BE2C (cell line): ENCODE data around the gene ECI2.

Source experiments
- DNase-seq: peaks from one replicate; pipeline ENCODE4 v3.0.0-alpha.2; 2020
- H3K27me3 ChIP-seq: fragments of 250-450 bp; sonication (Bioruptor Pico); 2 replicates; pipeline ENCODE4 v1.5.1; 2020; ENCODE audit warnings: mild to moderate bottlenecking
- H3K36me3 ChIP-seq: fragments of 250-450 bp; sonication (Bioruptor Pico); 2 replicates; pipeline ENCODE4 v1.5.1; 2020; ENCODE audit warnings: mild to moderate bottlenecking
- H3K4me1 ChIP-seq: fragments of 250-450 bp; sonication (Bioruptor Pico); 2 replicates; pipeline ENCODE4 v1.5.1; 2020
- H3K4me3 ChIP-seq: 2 replicates; pipeline ENCODE4 v1.5.1; 2011; ENCODE audit warnings: low read depth, low read length
- H3K9me3 ChIP-seq: fragments of 250-450 bp; sonication (Bioruptor Pico); 2 replicates; pipeline ENCODE4 v1.5.1; 2020
- TF ChIP-seq, protein P1 (sequence below): IDR thresholded peaks from 2 replicates; pipeline ENCODE4 v1.5.1; 2012; ENCODE audit warnings: mild to moderate bottlenecking, low read depth, low read length

Gene ECI2

DNA sequence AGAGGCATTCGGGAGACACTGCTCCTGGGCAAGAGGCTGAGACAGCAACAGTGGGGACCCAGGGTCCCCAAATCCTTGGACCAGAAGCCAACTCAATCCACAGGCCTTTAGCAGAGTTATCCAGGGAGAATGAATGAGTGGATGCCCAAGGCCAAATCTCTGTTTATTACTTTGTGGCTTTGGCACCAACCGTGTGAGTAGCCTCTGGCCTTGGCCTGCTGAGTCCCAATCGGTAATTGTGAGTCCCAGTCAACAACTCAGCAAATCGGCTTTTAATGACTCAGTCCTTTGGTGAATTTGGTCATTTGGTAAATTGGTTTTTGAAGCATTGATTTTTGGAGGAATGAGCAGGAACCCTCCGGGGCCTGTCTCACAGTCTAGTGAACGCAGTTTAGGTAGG, 29.1 kb upstream of the ECI2 start:
- no peak for DNase-seq
- H3K4me3 ChIP-seq = no peak overlapping the region

DNA sequence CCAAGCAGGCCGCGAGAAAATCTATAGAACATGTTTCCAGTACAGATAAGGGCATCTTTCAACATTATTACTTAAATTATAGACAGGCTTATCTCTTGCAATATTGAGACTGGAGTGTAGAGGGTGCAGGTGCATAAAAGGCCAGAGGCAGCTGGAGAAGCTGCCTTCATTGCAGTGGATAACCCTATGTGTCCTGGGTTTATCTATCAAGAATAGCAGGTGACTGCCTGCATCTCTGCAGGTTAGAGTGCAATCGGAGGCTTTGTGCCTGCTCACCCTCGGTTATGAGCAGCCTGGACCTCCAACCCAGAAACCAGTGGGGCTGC, 28.7 kb upstream of the ECI2 start:
- H3K4me1 ChIP-seq = no peaks in the 10 kb centered on the region
- no peak for DNase-seq
- H3K4me3 ChIP-seq = no peak overlapping the region
- no peaks in the 10 kb centered on the region for H3K9me3 ChIP-seq
- H3K27me3 ChIP-seq = peaks cover 4% of the 10 kb centered on the region
- no peaks in the 10 kb centered on the region for H3K36me3 ChIP-seq
- TF ChIP-seq, protein P1, sequence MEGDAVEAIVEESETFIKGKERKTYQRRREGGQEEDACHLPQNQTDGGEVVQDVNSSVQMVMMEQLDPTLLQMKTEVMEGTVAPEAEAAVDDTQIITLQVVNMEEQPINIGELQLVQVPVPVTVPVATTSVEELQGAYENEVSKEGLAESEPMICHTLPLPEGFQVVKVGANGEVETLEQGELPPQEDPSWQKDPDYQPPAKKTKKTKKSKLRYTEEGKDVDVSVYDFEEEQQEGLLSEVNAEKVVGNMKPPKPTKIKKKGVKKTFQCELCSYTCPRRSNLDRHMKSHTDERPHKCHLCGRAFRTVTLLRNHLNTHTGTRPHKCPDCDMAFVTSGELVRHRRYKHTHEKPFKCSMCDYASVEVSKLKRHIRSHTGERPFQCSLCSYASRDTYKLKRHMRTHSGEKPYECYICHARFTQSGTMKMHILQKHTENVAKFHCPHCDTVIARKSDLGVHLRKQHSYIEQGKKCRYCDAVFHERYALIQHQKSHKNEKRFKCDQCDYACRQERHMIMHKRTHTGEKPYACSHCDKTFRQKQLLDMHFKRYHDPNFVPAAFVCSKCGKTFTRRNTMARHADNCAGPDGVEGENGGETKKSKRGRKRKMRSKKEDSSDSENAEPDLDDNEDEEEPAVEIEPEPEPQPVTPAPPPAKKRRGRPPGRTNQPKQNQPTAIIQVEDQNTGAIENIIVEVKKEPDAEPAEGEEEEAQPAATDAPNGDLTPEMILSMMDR = no peak

More for the DNA sequence above, 29.1 kb upstream of the ECI2 start:
- H3K27me3 ChIP-seq = peaks cover under 1% of the 10 kb centered on the region
- TF ChIP-seq, protein P1 = no peak
- H3K36me3 ChIP-seq = no peaks in the 10 kb centered on the region
- no peaks in the 10 kb centered on the region for H3K4me1 ChIP-seq
- H3K9me3 ChIP-seq = no peaks in the 10 kb centered on the region

DNA sequence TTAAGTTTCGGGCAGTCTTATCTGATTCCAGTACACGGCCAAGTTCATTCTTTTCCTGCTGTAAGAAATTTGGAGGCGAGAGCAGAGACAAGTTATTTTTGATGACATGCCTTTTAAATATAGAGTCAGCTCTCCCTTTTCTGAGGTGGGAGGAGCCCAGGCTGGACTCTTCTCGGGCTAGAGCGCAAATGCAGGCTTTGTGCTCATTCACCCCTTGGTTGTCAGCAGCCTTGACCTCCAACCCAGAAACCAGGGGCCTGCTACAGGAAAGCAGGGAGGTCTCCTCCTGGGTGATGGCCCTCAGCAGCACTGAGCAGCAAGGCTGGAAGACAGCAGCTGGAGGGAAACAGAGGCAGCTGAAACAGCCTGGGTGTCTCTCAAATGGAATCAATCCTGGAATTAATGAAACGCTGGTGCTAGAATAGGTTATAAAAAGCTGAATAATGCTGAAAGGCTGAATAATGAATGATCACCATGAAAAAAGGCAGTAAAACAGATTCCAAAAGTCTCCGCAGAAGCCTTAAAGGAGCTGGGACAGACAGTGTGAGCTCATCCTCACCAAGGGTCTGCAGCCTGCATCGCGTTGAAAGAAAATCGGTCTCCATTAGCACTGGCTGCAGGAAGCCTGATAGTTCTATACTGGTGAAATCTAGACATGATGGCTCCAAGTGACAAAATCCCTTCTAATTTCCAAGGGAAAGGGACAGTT, 28.2 kb upstream of the ECI2 start:
- H3K4me3 ChIP-seq = no peak overlapping the region
- DNase-seq = no peak
- no peaks in the 10 kb centered on the region for H3K4me1 ChIP-seq
- TF ChIP-seq, protein P1 = no peak
- no peaks in the 10 kb centered on the region for H3K36me3 ChIP-seq
- H3K9me3 ChIP-seq = no peaks in the 10 kb centered on the region
- H3K27me3 ChIP-seq = peaks cover 9% of the 10 kb centered on the region

DNA sequence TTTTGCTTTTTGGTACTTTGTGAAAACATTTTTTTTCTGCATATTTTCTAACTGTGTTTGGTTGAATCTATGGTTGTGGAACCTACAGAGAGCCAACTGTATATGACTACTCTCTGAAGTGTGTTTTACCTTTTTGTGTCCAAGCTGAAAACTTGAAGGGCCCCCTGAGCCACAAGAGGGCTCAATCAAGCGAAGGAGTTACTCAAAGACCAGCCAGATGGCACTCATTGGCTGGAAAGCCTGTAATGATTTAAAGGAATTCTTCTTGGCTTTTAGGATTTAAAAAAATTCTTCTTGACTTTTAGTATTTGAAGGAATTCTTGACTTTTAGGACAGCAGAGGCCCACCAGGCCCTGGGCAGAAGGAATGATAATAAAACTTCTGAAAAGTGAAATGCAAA, 27.0 kb upstream of the ECI2 start:
- Histone ChIP-seq H3K4me1 (no peaks in the 10 kb centered on the region), H3K9me3 (no peaks in the 10 kb centered on the region), H3K4me3 (no peak overlapping the region), H3K27me3 (peaks cover 20% of the 10 kb centered on the region), H3K36me3 (no peaks in the 10 kb centered on the region)
- TF ChIP-seq, protein P1 = no peak
- DNase-seq = no peak

DNA sequence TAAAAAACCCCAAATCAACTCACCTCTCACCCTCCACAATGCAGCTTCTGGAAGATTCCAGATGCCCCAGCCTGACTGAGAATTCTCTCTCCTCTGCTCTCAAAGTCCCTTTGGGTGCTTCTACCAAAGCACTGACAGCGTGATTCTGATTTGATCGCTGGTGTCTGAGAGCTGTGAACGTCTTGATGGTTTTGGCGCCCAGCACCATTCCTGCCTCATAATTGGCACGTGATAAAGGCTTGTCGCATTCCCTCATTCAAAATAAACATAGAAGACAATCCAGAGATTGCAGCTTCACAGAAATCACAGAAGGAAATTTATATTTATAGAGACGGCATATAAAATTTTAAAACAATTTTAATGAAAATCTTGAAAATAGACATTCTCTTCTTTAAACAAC, 24.1 kb upstream of the ECI2 start:
- DNase-seq = no peak
- Histone ChIP-seq H3K4me3 (no peak overlapping the region), H3K27me3 (peaks cover 29% of the 10 kb centered on the region), H3K36me3 (no peaks in the 10 kb centered on the region), H3K4me1 (no peaks in the 10 kb centered on the region), H3K9me3 (no peaks in the 10 kb centered on the region)
- TF ChIP-seq, protein P1 = no peak

DNA sequence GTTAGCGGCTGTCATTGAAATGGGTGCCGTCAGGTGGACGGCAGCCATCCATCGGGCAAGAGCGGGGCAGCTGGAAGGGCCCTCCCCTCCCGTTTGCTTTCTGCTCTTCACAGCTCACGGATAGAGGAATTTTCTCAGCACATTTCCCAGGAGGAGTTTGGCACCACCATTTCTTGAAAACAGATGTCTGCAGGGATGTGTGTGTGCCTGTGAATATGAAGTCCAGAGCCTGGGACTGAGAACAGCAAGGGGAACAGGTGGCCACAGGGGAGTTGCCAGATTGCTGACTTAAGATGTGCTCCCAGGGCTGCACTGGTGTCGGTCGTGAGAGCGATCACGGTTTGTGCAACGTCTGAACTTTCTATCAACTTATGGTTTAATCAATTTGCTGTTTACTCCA, 22.1 kb upstream of the ECI2 start:
- peaks cover 29% of the 10 kb centered on the region for H3K27me3 ChIP-seq
- TF ChIP-seq, protein P1 = no peak

More for the DNA sequence above, 22.1 kb upstream of the ECI2 start:
- Histone ChIP-seq H3K9me3 (no peaks in the 10 kb centered on the region), H3K4me3 (no peak overlapping the region), H3K4me1 (no peaks in the 10 kb centered on the region), H3K36me3 (no peaks in the 10 kb centered on the region)
- DNase-seq = no peak
